ENCODE results near the gene SH3GLB1. TPM values are rescaled to one million over a fixed set of nuclear protein-coding genes. Genes with fewer than 3 reads are reported as not detected.
"Not testable (repeated sequence)": the region's sequence is repeated elsewhere in the genome, so short reads cannot be mapped to it uniquely, and the experiment has no call there.

SH3GLB1 gene
- 107 TPM for total RNA-seq

GRCh38 chr1:86704458-86704971, at the start of gene SH3GLB1:
Gene SH3GLB1 (plus strand): TSS chr1:86704576. CDS start chr1:86704900, 324 bp downstream.
- peak; percentile 82 for DNase-seq

GRCh38 chr1:86658381-86658780, 46.0 kb upstream of the SH3GLB1 start:
- DNase-seq = not testable (repeated sequence)

- no peak for DNase-seq
Measured at GRCh38 chr1:86666368-86666767, 38.0 kb upstream of the SH3GLB1 start.

- no peak for DNase-seq
Measured at GRCh38 chr1:86687595-86687994, 16.8 kb upstream of the SH3GLB1 start.

- DNase-seq = no peak
Measured at GRCh38 chr1:86692641-86693040, 11.7 kb upstream of the SH3GLB1 start.

GRCh38 chr1:86695400-86695799, 9.0 kb upstream of the SH3GLB1 start:
- no peak for DNase-seq

- DNase-seq = no peak
Measured at GRCh38 chr1:86696522-86696921, 7.9 kb upstream of the SH3GLB1 start.

- DNase-seq = no peak
Measured at GRCh38 chr1:86699186-86699585, 5.2 kb upstream of the SH3GLB1 start.

- DNase-seq = no peak
Measured at GRCh38 chr1:86701731-86702130, 2.6 kb upstream of the SH3GLB1 start.

- DNase-seq = not testable (repeated sequence)
Measured at GRCh38 chr1:86702954-86703494, 1.4 kb upstream of the SH3GLB1 start.

- peak; percentile 68 for DNase-seq
Measured at GRCh38 chr1:86703696-86704457, 499 bp upstream of the SH3GLB1 start.

- DNase-seq = peak; percentile 56
Measured at GRCh38 chr1:86704972-86705664, 742 bp downstream of the SH3GLB1 start.

GRCh38 chr1:86705665-86705985, 1.2 kb downstream of the SH3GLB1 start:
- no peak for DNase-seq

GRCh38 chr1:86706018-86706635, 1.8 kb downstream of the SH3GLB1 start:
- no peak for DNase-seq

GRCh38 chr1:86708920-86709319, 4.5 kb downstream of the SH3GLB1 start:
- no peak for DNase-seq

GRCh38 chr1:86712088-86712860, 7.9 kb downstream of the SH3GLB1 start:
- no peak for DNase-seq

- no peak for DNase-seq
Measured at GRCh38 chr1:86713477-86713876, 9.1 kb downstream of the SH3GLB1 start.

- no peak for DNase-seq
Measured at GRCh38 chr1:86714159-86714558, 9.8 kb downstream of the SH3GLB1 start.

- no peak for DNase-seq
Measured at GRCh38 chr1:86714561-86715244, 10.3 kb downstream of the SH3GLB1 start.

- DNase-seq = no peak
Measured at GRCh38 chr1:86718786-86719185, 14.4 kb downstream of the SH3GLB1 start.

- DNase-seq = no peak
Measured at GRCh38 chr1:86731416-86731815, 27.0 kb downstream of the SH3GLB1 start.

GRCh38 chr1:86733340-86733739, 29.0 kb downstream of the SH3GLB1 start:
- no peak for DNase-seq
